ENCODE results near the gene IRF3.

DNA sequence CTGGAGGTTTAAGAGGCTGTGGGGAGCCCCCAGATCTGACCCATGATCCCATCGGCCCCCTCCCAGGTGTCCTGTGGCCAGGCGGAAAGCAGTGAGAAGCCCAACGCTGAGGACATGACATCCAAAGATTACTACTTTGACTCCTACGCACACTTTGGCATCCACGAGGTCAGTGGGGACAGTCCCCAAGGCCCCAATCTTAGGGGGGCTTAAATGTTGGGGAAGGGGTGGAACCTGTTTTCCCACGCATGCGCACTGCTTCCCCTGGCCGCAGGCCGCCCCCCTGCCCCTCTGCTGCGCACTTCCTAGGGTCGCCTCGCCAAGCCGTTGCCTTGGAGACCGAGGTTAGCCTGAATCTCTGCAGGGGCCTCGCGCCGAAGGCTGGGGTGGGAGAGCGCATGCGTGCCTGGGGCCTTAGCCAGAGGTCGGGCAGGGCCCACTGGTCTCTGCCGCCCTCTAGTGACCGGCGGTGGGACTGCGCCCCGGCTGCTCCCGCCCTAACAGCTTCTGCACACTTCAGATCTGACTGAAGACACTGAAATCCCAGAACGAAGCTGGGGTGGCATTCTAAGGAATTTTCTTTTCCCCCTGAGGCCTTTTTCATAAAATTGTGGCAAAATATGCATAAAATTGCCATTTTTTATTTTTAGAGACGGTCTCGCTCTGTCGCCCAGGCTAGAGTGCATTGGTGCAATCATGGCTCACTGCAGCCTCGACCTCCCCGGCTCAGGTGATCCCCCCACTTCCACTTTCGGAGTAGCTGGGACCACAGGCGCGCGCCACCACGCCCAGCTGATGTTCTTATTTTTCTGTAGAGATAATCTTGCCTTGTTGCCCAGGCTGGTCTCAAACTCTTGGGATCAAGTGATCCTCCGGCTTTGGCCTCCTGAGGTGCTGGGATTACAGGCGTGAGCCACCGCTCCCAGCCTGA lies 15.0 kb upstream of the IRF3 start:
- TF ChIP-seq CTCF (IDR thresholded peaks at IDR 0.05), result peak; percentile 91 to 98 (median 98)
- no peak for TF ChIP-seq POLR2A (IDR thresholded peaks at IDR 0.05)
- TF ChIP-seq POLR2AphosphoS5 (IDR thresholded peaks at IDR 0.05; ENCODE audit: insufficient read depth in 1 of 2, low read depth in 1 of 2), result peak; percentile 58 to 80
